Common myeloid progenitor, CD34-positive (primary cell): ENCODE results near the gene ARRDC2. TPM values are rescaled to one million over a fixed set of nuclear protein-coding genes. Genes with fewer than 3 reads are reported as not detected.
A peak's percentile ranks its signal among the peaks of the same experiment; 100 is the strongest.

Experiments used
- CTCF ChIA-PET: fragments of 350-600 bp; sonication (Branson Sonifier 250); formaldehyde crosslinking; loops from one replicate; lab custom pipeline; 2021; ENCODE audit warnings: antibody characterized with exemption; lab: Charles Lee
- POLR2A ChIA-PET: fragments of 350-600 bp; sonication (Branson Sonifier 250); formaldehyde crosslinking; loops from one replicate; lab custom pipeline; 2021; ENCODE audit warnings: antibody characterized with exemption; lab: Charles Lee
- DNase-seq, 3 donors: peaks; one replicate each; pipeline versions ENCODE4 v3.0.0 to v3.0.0-alpha.2; 2013
- H3K27ac ChIP-seq, 2 experiments: 1 replicate in 1 of 2; 2 replicates in 1 of 2; pipeline ENCODE4 v1.7.0; 2013; ENCODE audit warnings: inconsistent platforms in 2 of 2, low read length in 2 of 2, mild to moderate bottlenecking in 2 of 2, low read depth in 1 of 2, moderate library complexity in 1 of 2; ENCODE audit not compliant: severe bottlenecking in 2 of 2, insufficient read depth in 1 of 2, poor library complexity in 1 of 2
- H3K27me3 ChIP-seq, 5 experiments: replicated peaks in 2 of 5; 1 replicate in 3 of 5; 2 replicates in 2 of 5; pipeline versions ENCODE4 v1.6.1 to v1.7.0; 2013; ENCODE audit warnings: low read length in 4 of 5, mild to moderate bottlenecking in 2 of 5, moderate library complexity in 2 of 5, inconsistent platforms in 1 of 5; ENCODE audit not compliant: insufficient read depth in 5 of 5, control insufficient read depth in 4 of 5
- H3K36me3 ChIP-seq, 4 experiments: 1 replicate in 2 of 4; 2 replicates in 2 of 4; pipeline versions ENCODE4 v1.6.1 to v1.7.0; 2013; ENCODE audit warnings: low read length in 3 of 4, control low read depth in 1 of 4, mild to moderate bottlenecking in 1 of 4; ENCODE audit not compliant: control insufficient read depth in 4 of 4, insufficient read depth in 4 of 4
- H3K4me1 ChIP-seq, 4 experiments: 1 replicate in 3 of 4; 2 replicates in 1 of 4; pipeline versions ENCODE4 v1.6.1 to v1.7.1; 2013; ENCODE audit warnings: low read length in 3 of 4, mild to moderate bottlenecking in 3 of 4, control low read depth in 1 of 4, inconsistent platforms in 1 of 4, moderate library complexity in 1 of 4; ENCODE audit not compliant: control insufficient read depth in 4 of 4, insufficient read depth in 4 of 4; ENCODE audit errors: control extremely low read depth in 1 of 4
- H3K4me3 ChIP-seq, 7 experiments: 1 replicate in 4 of 7; 2 replicates in 3 of 7; pipeline versions ENCODE4 v1.5.1 to v1.7.0; 2013; ENCODE audit warnings: mild to moderate bottlenecking in 7 of 7, low read length in 6 of 7, moderate library complexity in 6 of 7, inconsistent platforms in 2 of 7, low read depth in 2 of 7, control low read depth in 1 of 7; ENCODE audit not compliant: insufficient read depth in 4 of 7, control insufficient read depth in 1 of 7; ENCODE audit errors: extremely low read depth in 1 of 7
- H3K9me3 ChIP-seq, 5 experiments: 1 replicate in 4 of 5; 2 replicates in 1 of 5; pipeline versions ENCODE4 v1.6.1 to v1.7.1; 2013; ENCODE audit warnings: low read length in 4 of 5, mild to moderate bottlenecking in 2 of 5, inconsistent platforms in 1 of 5, low read depth in 1 of 5, moderate library complexity in 1 of 5; ENCODE audit not compliant: control insufficient read depth in 4 of 5, insufficient read depth in 2 of 5; ENCODE audit errors: control extremely low read depth in 1 of 5
- WGBS: methylation state at CpG from one replicate; pipeline ENCODE4 v1.1.5; 2013; ENCODE audit not compliant: insufficient coverage; 5-methylcytosine and 5-hydroxymethylcytosine counted together
- polyA plus RNA-seq: library from polyadenylated mRNA; unstranded; fragments of 120-200 nt; gene quantifications from one replicate; pipeline ENCODE4 v1.2.1, GENCODE V29; 2013

The ARRDC2 gene
- 44.5 TPM for polyA plus RNA-seq

DNA sequence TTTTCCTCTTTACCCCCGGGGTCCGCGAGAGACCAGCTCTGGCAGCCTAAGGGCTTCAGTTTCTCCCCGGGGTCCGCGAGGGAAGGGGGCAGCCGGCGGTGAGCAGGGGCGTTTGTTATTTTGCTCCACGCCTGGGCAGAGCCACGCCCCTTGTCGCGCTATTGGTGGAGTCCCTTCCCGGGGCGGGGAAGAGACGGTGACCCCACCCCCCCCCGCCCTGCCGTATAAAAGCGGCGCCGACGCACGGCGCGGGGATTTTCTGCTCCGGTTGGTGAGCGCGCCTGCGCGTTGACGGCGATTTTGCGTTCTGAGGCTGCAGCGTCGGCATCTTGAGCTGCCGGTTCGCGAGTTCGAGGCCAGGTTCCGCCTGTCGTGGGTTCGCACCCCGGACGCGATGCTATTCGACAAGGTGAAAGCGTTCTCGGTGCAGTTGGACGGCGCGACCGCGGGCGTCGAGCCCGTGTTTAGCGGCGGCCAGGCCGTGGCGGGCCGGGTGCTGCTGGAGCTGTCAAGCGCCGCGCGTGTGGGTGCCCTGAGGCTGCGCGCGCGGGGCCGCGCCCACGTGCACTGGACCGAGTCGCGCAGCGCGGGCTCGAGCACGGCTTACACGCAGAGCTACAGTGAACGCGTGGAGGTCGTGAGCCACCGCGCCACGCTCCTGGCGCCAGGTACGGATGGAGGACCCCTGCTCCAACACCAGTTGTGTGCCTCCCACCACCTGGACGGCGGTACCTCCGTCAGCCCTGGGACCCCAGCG, at the start of gene ARRDC2:
Gene ARRDC2, plus strand, starts transcription at position 254 of the 757 bp plus-strand sequence. Its CDS starts 141 bp downstream, at position 395.
- peaks cover 10 to 53% (median 35%) of the 10 kb centered on the region in 4 experiments for H3K36me3 ChIP-seq
- CTCF ChIA-PET, result interaction anchor here (0.9 to 12.5 kb wide), 15 partner anchors 9 to 150 kb away, joined by 3 to 197 read pairs (median 4); no protein-coding TSS in a partner anchor
- peak within 1 kb of the TSS; percentile 39 to 85 (median 67) for H3K4me3 ChIP-seq
- WGBS, result 26% methylated on average over 79 of the region's 92 CpGs
- POLR2A ChIA-PET, result interaction anchor here (0.6 to 3.8 kb wide), 6 partner anchors 13 to 50 kb away, joined by 4 to 32 read pairs (median 12); no protein-coding TSS in a partner anchor
- H3K9me3 ChIP-seq, result no peaks in the 10 kb centered on the region
- H3K4me1 ChIP-seq, result peaks cover 2 to 38% (median 31%) of the 10 kb centered on the region in 4 experiments
- H3K27ac ChIP-seq, result peak within 1 kb of the TSS in 1 of 2 experiments; percentile 62
- peak; percentile 91 to 96 (median 95) for DNase-seq
- no peaks in the 10 kb centered on the region for H3K27me3 ChIP-seq

DNA sequence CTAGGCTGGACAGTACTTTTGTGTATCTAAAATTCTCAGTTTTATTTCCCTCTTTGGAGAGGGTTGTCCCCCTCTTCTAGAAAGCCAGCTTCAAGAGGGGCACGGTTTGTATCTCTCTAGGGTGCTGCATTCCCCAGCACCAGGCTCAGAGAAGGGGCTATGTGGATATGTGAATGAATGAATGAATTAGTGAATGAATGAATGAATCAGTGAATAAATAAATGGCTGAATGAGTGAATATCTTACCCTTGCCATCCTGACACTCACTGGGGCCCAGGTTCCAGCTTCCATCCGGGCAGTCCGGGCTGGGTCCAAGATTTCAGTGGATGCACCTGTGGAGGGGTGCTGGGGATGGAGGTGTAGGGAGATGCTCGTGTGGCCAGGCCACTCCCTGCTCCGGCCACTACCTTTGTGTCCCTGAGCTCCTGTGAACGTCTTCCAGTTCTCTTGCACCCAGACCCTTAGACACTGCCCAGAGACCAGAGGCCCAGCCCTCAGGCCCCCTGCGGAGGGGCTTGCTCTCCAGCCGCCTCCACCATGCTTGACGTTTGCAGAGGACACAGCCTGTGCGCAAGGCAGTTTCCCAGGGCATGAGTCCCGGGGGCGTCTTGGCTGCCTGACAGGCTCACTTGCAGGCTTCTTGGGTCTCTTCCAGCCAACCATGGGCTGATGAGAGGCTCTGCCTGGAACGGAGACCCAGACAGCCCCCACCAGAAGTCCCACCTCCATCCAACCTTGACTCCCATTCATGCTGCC, 43.9 kb upstream of the ARRDC2 start:
- peaks cover 0 to 50% (median 7%) of the 10 kb centered on the region in 5 experiments for H3K27me3 ChIP-seq
- H3K4me3 ChIP-seq, result no peak overlapping the region
- 91% methylated on average over 9 of the region's 13 CpGs for WGBS
- no peak overlapping the region for H3K27ac ChIP-seq
- no peaks in the 10 kb centered on the region for H3K9me3 ChIP-seq
- no peaks in the 10 kb centered on the region for H3K36me3 ChIP-seq
- POLR2A ChIA-PET, result no interaction called here
- no peak for DNase-seq
- peaks cover 0 to 5% (median 4%) of the 10 kb centered on the region in 4 experiments for H3K4me1 ChIP-seq
- CTCF ChIA-PET, result interaction anchor here (1.1 to 1.5 kb wide), 2 partner anchors 12 to 25 kb away, joined by 3 to 4 read pairs; no protein-coding TSS in a partner anchor

DNA sequence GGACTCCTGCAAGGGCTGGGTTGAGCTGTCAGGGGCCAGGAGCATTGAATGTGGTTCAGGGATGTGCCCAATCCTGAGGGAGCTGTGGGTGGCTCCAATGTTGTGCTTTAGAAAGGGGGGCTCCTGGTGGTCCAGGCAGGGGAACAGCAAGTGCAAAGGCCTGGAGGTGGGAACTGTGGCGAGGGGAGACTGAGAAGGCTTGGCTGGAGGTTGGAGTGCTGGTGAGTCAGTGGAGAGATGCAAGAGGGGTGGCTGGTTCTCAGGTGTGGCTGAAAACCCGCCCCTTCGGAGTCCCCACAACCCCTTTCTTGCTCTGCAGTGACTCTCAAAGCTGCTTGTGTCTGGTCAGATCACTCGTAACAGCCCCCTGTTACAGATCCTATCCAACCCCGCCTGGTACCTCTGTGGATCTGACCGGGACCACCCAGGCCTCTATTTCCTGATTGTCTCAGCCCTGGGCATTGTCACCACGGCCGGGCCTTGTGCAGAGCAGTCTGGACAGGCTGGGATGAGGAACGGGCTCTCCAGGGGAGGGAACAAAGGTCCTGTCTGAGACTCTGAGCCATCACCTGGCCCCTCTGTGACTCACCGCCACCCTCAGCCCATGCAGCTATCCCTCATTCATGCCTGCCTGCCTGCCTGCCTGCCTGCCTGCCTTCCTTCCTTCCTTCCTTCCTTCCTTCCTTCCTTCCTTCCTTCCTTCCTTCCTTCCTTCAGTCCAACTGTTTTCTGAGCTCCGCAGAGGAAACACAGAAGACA, 42.4 kb upstream of the ARRDC2 start:
- ChIA-PET POLR2A (no interaction called here), CTCF (interaction anchor here (0.9 to 2.5 kb wide), 2 partner anchors 20 to 31 kb away, joined by 5 to 8 read pairs; no protein-coding TSS in a partner anchor)
- H3K9me3 ChIP-seq, result no peaks in the 10 kb centered on the region
- DNase-seq, result no peak
- H3K4me1 ChIP-seq, result peaks cover 0 to 9% (median 5%) of the 10 kb centered on the region in 4 experiments
- H3K27ac ChIP-seq, result no peak overlapping the region
- 93% methylated on average over 10 of the region's 11 CpGs for WGBS
- H3K27me3 ChIP-seq, result peaks cover 0 to 52% (median 7%) of the 10 kb centered on the region in 5 experiments
- no peaks in the 10 kb centered on the region for H3K36me3 ChIP-seq
- H3K4me3 ChIP-seq, result no peak overlapping the region

DNA sequence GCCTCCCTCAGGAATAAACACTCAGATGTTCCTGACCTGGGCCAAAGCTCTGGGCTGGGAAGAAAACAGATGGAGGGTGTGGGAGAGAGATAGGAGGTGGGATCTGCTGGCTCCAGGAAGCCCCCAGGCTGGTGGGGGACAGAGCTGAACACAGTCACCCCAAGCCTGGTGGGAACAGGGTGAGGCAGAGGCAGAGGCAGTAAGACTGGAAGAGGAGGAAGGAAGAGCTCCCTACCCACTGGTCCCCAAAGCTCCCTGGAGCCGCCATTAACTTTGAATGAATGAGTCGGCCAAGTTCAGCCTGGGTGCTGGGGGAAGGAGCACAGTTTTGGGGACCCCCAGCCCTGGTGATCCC, 41.9 kb upstream of the ARRDC2 start:
- Histone ChIP-seq H3K4me3 (no peak overlapping the region), H3K9me3 (no peaks in the 10 kb centered on the region), H3K27ac (no peak overlapping the region), H3K4me1 (peaks cover 0 to 9% (median 5%) of the 10 kb centered on the region in 4 experiments), H3K36me3 (no peaks in the 10 kb centered on the region), H3K27me3 (peaks cover 0 to 52% (median 7%) of the 10 kb centered on the region in 5 experiments)
- DNase-seq, result no peak
- 40% methylated on average over 1 of the region's 2 CpGs for WGBS
- CTCF ChIA-PET, result interaction anchor here (0.9 to 2.5 kb wide), 2 partner anchors 20 to 30 kb away, joined by 5 to 8 read pairs; no protein-coding TSS in a partner anchor
- POLR2A ChIA-PET, result no interaction called here

DNA sequence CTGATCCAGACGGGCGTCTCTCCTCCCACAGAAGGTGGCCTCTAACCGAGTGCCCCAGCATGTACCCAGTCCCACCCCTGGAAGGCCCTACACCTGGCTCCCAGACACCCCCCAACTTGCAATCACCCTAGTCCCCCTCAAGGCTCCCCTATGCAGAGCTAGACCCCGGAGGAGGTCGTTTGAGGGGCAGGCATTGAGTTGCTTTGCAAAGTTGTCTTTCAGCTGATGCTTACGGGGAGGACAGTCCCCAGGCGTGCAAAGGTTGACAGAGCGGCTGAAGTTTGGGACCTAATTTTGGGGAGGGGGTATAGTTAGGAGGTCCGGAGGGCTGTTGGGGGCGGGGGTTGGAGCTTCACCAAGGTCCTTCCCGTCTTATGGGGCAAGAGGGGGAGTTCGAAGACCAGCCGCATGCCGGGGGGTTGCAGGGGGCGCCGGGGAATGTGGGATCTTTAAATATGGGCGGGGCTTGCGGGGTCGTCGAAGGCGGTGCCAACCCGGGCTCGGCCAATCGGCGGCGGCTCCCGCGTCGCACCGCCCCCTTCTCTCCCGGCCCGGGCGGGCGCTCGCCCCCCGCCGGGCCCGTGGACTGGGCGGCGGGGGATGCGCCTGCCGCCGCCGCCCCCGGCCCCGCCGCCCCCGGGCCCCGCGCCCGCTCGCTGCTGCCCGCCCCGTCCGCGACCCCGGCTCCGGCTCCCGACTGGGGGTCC, 41.3 kb upstream of the ARRDC2 start, which contains the start of gene KCNN1:
Gene KCNN1, plus strand, starts transcription at position 558 of the 707 bp plus-strand sequence. CDS start 6,782 bp downstream, outside the sequence.
- POLR2A ChIA-PET, result no interaction called here
- CTCF ChIA-PET, result interaction anchor here (0.9 to 2.5 kb wide), 2 partner anchors 21 to 30 kb away, joined by 5 to 8 read pairs; no protein-coding TSS in a partner anchor
- 3% methylated on average over 22 of the region's 59 CpGs for WGBS
- H3K27ac ChIP-seq, result no peak within 1 kb of the TSS
- no peaks in the 10 kb centered on the region for H3K9me3 ChIP-seq
- peaks cover 0 to 52% (median 7%) of the 10 kb centered on the region in 5 experiments for H3K27me3 ChIP-seq
- peaks cover 0 to 9% (median 5%) of the 10 kb centered on the region in 4 experiments for H3K4me1 ChIP-seq
- DNase-seq, result no peak
- H3K4me3 ChIP-seq, result peak within 1 kb of the TSS in 4 of 7 experiments; percentile 12 to 57 (median 38)
- H3K36me3 ChIP-seq, result no peaks in the 10 kb centered on the region
